Mononuclear cell (primary cell): ENCODE results near the gene TIMP4. TPM values are rescaled to one million over a fixed set of nuclear protein-coding genes. Genes with fewer than 3 reads are reported as not detected.

Source experiments
- H3K27me3 ChIP-seq: 2 replicates; pipeline ENCODE4 v1.6.0; 2011; ENCODE audit warnings: low read length, control low read depth; ENCODE audit not compliant: insufficient read depth
- H3K4me1 ChIP-seq: 2 replicates; pipeline ENCODE4 v1.5.1; 2011; ENCODE audit warnings: mild to moderate bottlenecking, low read length, control low read depth; ENCODE audit not compliant: insufficient read depth
- H3K4me3 ChIP-seq: 2 replicates; pipeline ENCODE4 v1.5.1; 2011; ENCODE audit warnings: mild to moderate bottlenecking, low read length, moderate library complexity
- H3K9me3 ChIP-seq: 2 replicates; pipeline ENCODE4 v1.5.1; 2011; ENCODE audit warnings: low read depth, mild to moderate bottlenecking, control low read depth, low read length
- total RNA-seq: library from RNA; depleted of rRNA; stranded (reverse); fragments of >200 nt; gene quantifications from one replicate; pipeline ENCODE4 v1.2.3, GENCODE V29; 2012

The TIMP4 gene
- total RNA-seq, 1 donor = not detected

DNA sequence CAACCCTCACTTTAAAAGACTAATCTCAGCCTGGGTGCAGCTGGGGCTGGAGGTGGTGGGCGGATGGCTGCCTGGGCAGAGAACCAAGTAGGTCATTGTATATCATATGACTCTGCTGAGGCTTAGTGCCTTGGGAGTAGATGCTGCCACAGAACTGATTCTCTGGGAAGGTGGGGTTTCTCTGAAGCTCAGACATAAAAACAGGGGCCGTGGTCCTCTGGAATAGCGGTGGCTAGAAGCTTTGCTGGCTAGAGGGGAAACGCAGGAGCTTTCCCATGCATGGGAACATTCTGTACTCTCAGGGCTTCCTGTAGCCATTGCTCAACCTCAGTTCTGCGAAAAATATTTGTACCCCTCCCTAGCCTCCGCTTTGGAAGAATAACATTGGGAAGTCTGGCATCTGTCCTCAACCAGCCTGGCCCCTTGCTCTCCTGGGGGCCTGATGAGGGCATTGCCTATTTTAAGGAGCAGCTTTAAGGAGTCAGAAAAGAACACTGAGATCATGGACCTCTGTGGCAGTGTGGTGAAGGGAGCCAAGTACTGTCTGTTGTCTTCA, 14.7 kb downstream of the TIMP4 start:
- Histone ChIP-seq H3K9me3 (no peaks in the 10 kb centered on the region), H3K4me3 (no peak overlapping the region), H3K27me3 (no peaks in the 10 kb centered on the region), H3K4me1 (no peaks in the 10 kb centered on the region)

DNA sequence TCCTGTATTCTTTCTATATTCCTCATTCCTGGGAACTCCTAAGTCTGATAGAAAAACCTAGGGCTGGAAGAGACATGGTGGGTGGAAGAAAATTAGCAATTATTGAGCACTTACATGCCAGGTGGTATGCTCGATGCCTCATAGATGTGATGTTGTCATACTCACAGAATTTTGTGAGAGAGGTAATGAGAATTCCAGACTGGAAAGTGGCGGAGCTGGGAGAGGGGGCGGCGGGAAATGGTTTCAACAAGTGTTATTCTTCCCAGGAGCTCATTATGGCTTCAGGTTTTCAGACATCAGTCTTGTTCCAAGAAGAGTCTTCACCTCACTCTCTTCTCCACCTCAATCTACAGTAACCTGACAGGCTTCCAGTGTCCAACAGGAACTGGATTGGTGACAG, 16.2 kb downstream of the TIMP4 start:
- Histone ChIP-seq H3K27me3 (no peaks in the 10 kb centered on the region), H3K4me3 (no peak overlapping the region), H3K9me3 (no peaks in the 10 kb centered on the region), H3K4me1 (no peaks in the 10 kb centered on the region)

DNA sequence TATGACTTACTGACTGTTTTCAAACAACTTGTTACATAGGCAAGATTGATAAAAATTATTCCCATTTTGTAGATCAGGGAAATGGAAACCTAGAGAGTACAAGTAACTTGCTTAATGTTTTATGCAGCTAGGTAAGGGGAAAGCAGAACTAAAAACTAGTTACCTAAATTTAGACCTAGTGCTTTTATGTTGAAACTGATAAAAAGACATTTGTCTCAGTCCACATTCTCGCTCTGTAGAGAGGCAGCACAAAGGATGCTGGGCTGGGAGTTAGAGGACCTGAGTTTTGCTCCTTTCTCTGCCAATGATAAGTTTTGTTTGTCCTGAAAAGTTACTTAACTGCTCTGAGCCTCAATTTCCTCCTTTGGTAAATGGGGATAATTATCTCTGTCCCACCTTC, 17.4 kb downstream of the TIMP4 start:
- no peaks in the 10 kb centered on the region for H3K9me3 ChIP-seq
- H3K4me1 ChIP-seq = no peaks in the 10 kb centered on the region
- no peaks in the 10 kb centered on the region for H3K27me3 ChIP-seq
- no peak overlapping the region for H3K4me3 ChIP-seq

DNA sequence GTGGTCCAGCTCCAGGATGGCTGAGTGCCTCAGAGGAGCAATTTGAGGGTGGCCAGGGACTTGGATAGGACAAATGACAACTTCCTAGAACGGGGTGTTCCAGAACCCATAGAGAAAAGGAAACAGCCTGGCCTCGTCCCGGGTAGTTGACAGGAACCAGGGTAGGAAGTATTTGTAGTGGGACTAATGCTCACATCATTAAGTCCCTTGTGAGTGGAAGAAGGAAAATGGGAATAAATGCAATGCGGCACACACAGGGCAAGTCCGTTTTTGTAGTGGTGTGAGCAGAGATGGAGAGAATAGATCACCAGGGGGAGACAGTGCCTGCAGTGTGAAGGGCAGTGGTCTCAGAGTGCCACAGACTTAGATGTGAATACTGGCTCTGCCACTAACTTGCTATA, 19.6 kb downstream of the TIMP4 start:
- Histone ChIP-seq H3K9me3 (no peaks in the 10 kb centered on the region), H3K27me3 (no peaks in the 10 kb centered on the region), H3K4me3 (no peak overlapping the region), H3K4me1 (no peaks in the 10 kb centered on the region)

DNA sequence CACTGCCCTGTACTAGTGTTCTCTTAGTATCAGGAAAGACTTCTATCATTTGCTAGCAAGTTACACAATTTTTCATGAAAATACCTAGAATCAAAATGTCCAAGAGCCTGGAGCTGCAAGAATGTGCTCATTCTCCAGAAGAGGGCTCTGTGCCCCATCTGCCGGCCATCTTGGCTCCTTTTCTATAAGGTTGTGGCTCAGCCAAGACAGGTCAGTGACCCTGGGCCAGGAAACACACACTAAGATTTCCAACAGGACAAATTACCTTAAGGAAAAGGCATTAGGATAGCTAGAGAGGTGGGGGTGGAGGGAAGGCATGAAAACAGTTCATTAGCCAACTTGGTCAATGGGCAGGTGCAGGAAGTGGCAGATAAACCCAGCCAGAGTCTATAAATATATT, 20.7 kb downstream of the TIMP4 start:
- Histone ChIP-seq H3K4me3 (no peak overlapping the region), H3K4me1 (no peaks in the 10 kb centered on the region), H3K9me3 (no peaks in the 10 kb centered on the region), H3K27me3 (no peaks in the 10 kb centered on the region)

DNA sequence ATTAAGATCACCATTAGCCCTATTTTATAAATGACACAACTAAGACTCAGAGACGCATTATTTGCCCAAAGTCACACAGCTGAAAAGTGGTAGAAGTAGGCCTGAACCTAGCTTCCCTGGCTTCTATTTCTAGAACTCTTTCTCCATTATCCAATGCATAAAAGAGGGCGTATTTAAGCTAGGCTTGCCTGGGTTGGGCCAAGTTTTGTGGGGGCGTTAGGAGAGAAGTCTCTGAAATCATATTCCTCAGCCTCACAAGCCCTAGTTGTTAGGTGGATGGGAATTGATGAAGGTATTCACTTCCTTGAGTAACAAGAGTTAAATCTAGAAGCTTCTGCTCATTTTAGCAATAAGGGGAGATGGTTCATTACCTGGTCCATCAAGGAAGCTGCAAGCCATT, 22.3 kb downstream of the TIMP4 start:
- Histone ChIP-seq H3K4me3 (no peak overlapping the region), H3K27me3 (peaks cover 3% of the 10 kb centered on the region), H3K4me1 (no peaks in the 10 kb centered on the region), H3K9me3 (no peaks in the 10 kb centered on the region)

DNA sequence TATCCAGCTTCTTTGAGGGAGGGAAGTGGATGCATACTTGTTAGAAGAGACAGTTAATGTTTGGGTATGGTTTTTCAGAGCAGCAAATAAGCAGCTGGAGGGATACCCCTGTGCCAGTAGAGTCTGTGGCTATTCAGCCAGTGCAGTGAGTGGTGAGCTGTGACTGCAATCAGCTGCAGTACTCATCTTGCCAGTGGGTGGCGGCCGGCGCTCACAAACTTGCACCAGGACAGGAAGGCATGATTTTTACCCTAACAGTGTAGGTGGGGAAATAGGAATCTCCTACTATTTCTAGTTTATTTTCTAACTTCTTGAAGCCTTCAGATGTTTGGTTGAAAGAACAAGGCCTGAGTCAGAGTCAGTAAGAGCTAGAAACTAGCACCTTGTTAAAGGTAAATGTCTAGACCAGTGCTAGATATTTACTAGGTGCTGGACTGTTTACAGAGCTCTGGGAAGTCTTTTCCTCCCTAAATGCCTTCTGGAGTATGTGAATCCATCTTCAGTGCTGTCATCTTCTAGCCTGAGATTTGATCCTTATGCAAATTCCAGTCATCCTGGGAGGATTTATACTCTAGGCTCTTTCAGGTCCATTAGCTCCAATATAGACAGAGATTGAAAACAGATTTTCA, 23.6 kb downstream of the TIMP4 start:
- peaks cover 7% of the 10 kb centered on the region for H3K27me3 ChIP-seq
- no peaks in the 10 kb centered on the region for H3K4me1 ChIP-seq
- no peaks in the 10 kb centered on the region for H3K9me3 ChIP-seq
- no peak overlapping the region for H3K4me3 ChIP-seq

DNA sequence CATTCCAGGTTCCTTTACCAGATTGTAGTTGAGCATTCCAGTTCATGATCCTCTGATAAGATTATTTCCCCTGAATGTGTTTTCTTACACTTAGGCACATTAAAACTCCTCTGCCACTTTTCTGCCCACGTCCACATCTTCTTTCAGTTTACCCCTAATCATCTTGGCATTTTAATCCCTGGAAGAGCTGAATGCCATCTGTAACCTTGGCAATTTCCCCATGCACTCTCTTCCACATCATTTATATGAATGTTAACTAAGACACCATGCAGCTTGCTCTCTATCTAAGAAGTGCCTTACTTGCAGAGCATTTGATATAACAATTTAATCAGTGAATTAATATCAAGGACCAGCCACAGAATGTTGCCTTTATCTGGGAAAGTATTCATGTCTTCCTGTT, 25.8 kb downstream of the TIMP4 start:
- H3K27me3 ChIP-seq = peaks cover 7% of the 10 kb centered on the region
- H3K9me3 ChIP-seq = no peaks in the 10 kb centered on the region
- H3K4me3 ChIP-seq = no peak overlapping the region
- no peaks in the 10 kb centered on the region for H3K4me1 ChIP-seq

DNA sequence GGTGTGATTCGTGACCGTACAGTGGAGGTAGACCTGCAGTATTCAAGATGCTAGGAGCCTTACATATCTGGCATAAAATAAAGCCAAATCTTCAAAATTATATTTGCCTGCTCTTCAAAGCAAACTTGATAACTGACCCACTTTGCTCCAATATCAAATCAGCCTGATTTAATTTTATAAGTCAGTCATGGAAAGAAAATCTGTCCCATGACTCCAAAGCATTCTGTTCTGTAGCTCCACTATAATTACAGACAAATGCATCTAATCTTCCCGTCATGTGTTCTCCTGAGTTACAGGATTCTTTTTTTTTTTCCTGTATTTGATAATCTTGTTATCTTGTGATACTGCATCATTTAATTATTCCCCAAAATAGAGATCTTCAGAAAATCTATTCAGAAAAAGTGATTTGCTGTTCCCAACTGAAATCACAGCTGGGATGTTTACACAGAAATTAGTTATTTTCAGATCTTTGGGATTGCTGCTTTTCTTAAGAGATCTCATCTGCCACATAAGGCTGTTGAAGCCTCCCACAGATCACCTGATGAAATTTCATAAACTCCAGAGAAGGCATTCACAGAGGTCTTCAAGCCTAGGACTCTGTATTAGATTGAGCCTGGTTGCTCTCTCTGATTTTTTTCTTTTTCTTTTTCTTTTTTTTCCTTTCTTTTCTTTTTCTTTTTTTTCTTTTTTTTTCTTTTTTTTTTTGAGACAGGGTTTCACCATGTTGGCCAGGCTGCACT, 27.2 kb downstream of the TIMP4 start:
- peaks cover 11% of the 10 kb centered on the region for H3K27me3 ChIP-seq
- no peak overlapping the region for H3K4me3 ChIP-seq
- H3K9me3 ChIP-seq = no peaks in the 10 kb centered on the region
- no peaks in the 10 kb centered on the region for H3K4me1 ChIP-seq

DNA sequence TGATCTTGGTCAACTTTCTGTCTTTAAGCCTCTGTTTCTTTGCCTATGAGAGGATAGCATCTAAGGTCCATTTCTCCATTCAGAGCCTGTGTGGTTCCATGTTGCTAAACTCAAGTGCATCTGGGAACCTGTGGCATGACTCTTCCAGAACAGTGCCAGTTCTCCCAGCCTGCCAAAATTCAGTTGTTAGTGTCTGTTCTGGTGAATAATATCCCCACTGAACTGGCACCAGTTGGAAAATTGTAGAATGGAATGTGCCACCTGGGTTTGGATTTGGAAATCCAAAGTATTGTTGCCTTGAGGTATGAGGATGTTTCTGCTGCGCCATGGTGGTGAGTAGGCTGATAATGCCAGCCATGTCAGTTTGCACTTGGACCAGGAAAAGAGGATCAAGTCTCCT, 31.3 kb downstream of the TIMP4 start:
- peaks cover 14% of the 10 kb centered on the region for H3K27me3 ChIP-seq
- no peaks in the 10 kb centered on the region for H3K4me1 ChIP-seq
- H3K9me3 ChIP-seq = no peaks in the 10 kb centered on the region
- H3K4me3 ChIP-seq = no peak overlapping the region

DNA sequence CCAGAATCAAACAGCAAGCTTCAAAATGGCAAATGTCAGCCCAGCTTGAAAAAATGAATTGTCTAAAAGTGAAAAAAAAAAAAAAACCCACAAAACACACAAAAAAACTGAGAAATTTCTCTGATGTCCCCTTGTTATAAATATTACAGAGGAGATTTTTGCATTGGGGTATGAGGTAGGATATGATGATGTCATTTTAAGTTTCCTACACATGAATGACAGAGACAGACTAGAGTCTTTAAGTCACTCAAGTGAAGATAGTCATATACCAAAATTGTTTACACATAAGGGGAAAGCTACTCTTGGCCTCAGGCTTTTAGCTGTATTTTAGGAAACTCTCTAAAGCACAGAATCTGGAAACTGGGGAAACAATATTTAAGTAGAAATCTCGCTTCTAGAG, 32.9 kb downstream of the TIMP4 start:
- H3K9me3 ChIP-seq = no peaks in the 10 kb centered on the region

DNA sequence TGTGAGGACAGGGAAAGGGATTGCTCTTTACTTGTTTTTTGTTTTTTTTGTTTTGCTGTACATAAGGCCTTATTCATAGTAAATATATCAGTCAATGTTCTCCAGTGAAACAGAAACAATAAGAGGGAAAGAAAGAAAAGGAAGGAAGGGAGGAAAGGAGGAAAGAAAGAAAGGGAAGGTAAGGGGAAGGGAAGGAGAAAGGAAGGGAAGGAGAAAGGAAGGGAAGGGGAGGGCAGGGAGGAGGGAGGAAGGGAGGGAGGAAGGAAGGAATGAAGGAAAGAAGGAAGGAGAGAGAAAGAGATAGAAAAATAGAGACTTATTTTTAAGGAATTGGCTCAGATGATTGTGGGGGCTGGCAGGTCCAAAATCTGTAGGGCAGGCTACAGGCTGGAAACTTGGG, 37.2 kb downstream of the TIMP4 start:
- H3K27me3 ChIP-seq = peaks cover 8% of the 10 kb centered on the region
- no peaks in the 10 kb centered on the region for H3K9me3 ChIP-seq
- H3K4me1 ChIP-seq = no peaks in the 10 kb centered on the region
- H3K4me3 ChIP-seq = no peak overlapping the region

More for the DNA sequence above, 32.9 kb downstream of the TIMP4 start:
- peaks cover 11% of the 10 kb centered on the region for H3K27me3 ChIP-seq
- H3K4me1 ChIP-seq = no peaks in the 10 kb centered on the region
- no peak overlapping the region for H3K4me3 ChIP-seq

DNA sequence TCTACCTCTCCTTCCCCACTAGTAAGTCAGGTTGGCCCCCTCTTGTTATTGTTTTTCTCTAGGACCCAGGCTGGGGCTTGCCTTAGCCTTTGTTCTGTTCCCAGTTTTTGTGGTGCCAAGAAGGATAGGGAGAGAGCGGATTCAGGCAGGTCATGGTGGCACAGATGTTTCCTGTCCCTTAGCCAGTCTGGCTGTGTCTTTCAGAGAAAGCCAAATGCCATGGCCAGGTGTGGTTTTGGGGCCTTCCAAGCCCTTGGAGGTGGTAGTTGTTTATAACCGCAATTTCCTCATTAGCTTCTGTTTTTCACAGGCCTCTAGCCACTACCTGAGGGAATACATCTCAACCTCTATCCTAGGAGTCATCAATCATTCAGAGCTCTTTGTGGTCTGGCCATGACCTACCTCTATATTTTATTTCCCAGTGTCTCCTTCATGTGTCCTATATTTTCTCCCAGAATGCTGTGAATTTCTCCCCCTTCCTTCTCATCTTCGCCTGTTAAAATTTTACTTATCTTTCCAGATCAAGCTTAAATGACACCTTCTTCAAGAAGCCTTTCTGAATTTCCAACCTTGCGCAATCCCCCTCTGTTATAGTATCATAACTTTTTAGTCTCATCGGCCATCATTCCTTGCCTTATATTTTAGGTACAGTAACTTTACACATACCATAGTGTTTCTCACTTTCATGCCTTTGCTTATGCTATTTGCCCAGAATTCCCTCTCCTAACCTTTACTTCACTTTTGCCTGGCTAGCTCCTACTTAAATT, 38.2 kb downstream of the TIMP4 start:
- Histone ChIP-seq H3K27me3 (peaks cover 5% of the 10 kb centered on the region), H3K9me3 (no peaks in the 10 kb centered on the region), H3K4me1 (no peaks in the 10 kb centered on the region), H3K4me3 (no peak overlapping the region)

DNA sequence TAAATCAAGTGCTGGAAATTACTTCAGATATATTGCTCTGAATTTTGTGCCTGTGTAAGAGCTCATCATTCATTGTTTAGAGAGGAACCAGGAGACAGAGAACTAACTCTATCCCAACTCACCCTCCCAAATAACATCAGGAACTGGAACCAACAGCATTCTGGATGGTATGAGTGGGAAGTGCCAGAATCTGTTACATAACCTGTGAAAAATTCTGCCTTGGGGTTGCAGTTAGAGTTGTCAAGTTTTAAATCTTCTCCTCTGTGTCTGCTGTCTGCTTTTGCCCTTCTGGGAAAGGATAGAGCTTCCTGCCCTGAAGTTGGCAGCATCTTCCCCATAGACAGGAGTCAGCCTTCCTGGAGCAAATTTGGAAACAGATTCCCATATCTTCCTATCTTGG, 41.2 kb downstream of the TIMP4 start:
- Histone ChIP-seq H3K4me1 (no peaks in the 10 kb centered on the region), H3K27me3 (peaks cover 16% of the 10 kb centered on the region), H3K9me3 (no peaks in the 10 kb centered on the region), H3K4me3 (no peak overlapping the region)

DNA sequence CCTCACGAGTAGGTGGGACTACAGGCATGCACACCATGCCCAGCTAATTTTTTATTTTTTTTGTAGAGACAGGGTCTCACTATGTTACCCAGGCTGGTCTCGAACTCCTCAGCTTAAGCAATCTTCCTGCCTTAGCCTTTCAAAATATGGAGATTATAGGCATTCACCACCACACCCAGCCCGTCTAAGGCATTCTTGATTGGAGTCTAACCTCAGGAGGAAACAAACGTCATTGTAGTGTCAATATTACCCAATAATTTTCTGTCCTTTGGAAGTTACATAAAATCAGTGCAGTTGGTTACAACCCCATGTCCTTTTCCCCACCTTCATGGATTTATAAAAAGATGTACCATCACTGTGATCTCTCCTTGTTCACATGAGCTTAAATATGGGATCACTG, 41.8 kb downstream of the TIMP4 start:
- peaks cover 16% of the 10 kb centered on the region for H3K27me3 ChIP-seq
- H3K4me1 ChIP-seq = no peaks in the 10 kb centered on the region
- no peaks in the 10 kb centered on the region for H3K9me3 ChIP-seq
- no peak overlapping the region for H3K4me3 ChIP-seq
